ENCODE results near the gene STAMBPL1. TPM values are rescaled to one million over a fixed set of nuclear protein-coding genes. Genes with fewer than 3 reads are reported as not detected.
"Not testable (repeated sequence)": the region's sequence is repeated elsewhere in the genome, so short reads cannot be mapped to it uniquely, and the experiment has no call there.

STAMBPL1 gene
- total RNA-seq, 1 experiment from 2014 or later, result 17.1 TPM

DNA sequence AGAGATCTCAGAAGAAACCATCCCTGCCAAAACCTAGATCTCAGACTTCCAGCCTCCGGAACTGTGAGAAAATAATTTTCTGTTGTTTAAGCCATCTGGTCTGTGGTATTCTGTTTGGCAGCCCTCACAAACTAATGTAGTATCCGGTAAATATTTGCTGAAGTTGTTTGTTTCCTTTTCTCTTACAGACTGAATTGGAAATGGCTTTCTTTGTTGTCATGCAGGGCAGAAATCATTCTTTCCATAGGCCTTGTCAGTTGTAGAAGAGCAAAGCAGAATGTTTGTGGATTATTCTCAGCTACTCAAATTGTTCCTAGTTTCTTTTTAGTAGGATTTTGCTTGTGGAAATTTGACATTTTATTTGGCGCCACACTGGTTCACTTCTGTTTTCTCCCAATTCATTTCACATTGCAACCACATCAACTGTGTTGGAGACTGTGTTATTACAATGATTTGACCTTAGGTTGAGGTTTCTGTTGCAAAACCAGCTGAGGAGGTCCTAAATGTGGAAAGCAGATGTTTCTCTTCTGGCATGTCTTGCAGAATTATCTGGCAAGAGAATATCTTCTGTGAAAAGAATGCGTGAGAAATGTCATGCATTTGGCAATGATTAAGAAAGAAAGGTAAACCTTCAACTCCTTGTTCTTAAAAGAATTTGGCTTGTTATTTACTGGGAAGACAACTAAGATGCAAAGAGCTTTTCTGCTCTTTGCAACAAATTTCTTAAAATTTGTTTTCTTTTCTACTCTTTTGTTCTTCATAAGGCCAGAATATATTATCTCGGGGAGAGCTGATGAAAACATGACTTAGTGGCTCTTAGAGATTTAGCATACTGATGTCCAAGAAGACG lies 46.7 kb downstream of the STAMBPL1 start:
- H3K9me3 ChIP-seq (replicated peaks), result no peaks in the 10 kb centered on the region
- DNase-seq (ENCODE audit: low read depth in 1 of 2, low spot score in 2 of 2), result peak in 1 of 2 experiments; percentile 79
- H3K4me3 ChIP-seq, result no peak overlapping the region
- H3K27me3 ChIP-seq (replicated peaks), result no peaks in the 10 kb centered on the region
- peaks cover 11% of the 10 kb centered on the region for H3K36me3 ChIP-seq
- peak overlapping the region; percentile 85 for H3K27ac ChIP-seq
- H3K4me1 ChIP-seq (replicated peaks), result peaks cover 22% of the 10 kb centered on the region

DNA sequence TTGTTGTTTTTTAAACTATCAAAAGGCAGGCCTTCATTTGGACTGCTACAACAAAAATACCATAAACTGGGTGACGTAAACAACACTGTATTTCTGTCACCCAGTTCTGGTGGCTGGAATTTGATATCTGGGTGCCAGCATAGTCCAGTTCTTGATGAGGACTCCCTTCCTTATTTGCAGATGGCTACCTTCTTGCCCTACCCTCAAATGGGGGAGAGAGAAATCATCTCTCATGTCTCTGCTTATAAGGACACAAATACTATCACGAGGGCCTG lies 47.3 kb downstream of the STAMBPL1 start:
- H3K27me3 ChIP-seq (replicated peaks), result no peaks in the 10 kb centered on the region
- H3K9me3 ChIP-seq (replicated peaks), result no peaks in the 10 kb centered on the region
- peaks cover 24% of the 10 kb centered on the region for H3K4me1 ChIP-seq (replicated peaks)
- DNase-seq (ENCODE audit: low read depth in 1 of 2, low spot score in 2 of 2), result no peak
- no peak overlapping the region for H3K4me3 ChIP-seq
- H3K36me3 ChIP-seq, result peaks cover 11% of the 10 kb centered on the region
- peak overlapping the region; percentile 85 for H3K27ac ChIP-seq

DNA sequence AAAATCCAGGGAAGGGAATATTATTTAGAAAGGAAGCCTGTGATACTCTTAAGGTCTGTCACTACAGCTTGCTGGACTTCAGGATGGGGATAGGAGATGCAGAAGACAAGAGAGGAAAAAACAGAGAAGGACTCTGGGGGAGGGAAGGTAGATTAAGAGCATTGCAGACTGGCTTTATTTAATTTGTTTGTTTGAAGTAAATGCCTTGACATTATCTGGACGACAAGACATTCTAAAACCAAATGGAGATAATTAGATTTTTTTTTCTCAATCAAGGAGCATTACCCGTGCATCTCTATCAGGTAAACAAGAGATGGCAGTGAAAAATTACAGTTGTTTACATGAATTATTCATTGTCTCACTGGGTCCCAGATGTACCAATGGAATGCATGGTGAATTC lies 48.2 kb downstream of the STAMBPL1 start:
- peaks cover 12% of the 10 kb centered on the region for H3K36me3 ChIP-seq
- no peaks in the 10 kb centered on the region for H3K27me3 ChIP-seq (replicated peaks)
- no peak overlapping the region for H3K27ac ChIP-seq
- H3K4me3 ChIP-seq, result no peak overlapping the region
- H3K9me3 ChIP-seq (replicated peaks), result no peaks in the 10 kb centered on the region
- peaks cover 32% of the 10 kb centered on the region for H3K4me1 ChIP-seq (replicated peaks)
- DNase-seq (ENCODE audit: low read depth in 1 of 2, low spot score in 2 of 2), result no peak

DNA sequence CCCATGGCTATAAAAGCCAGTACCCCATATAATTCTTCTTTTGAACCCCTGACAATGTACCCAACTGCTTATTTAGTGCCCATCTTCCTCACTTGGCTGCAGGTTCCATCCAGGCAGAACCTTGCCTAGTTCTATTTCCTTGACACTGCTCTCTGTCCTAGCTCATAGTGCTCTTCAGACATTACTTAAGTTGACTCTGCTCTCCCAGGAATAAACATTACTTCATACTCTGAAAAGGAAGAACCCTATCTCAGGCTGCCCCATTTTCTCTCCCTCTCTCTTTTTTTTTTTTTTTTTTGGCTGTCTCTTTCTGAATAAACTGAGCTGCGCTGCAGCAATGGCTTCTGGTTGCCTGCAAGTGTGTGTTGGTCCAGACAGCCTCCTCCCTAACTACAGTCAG lies 51.5 kb downstream of the STAMBPL1 start:
- Histone ChIP-seq H3K36me3 (peaks cover 38% of the 10 kb centered on the region), H3K9me3 (replicated peaks) (no peaks in the 10 kb centered on the region), H3K4me3 (no peak overlapping the region), H3K4me1 (replicated peaks) (peaks cover 22% of the 10 kb centered on the region), H3K27me3 (replicated peaks) (no peaks in the 10 kb centered on the region), H3K27ac (no peak overlapping the region)
- no peak for DNase-seq (ENCODE audit: low read depth in 1 of 2, low spot score in 2 of 2)

DNA sequence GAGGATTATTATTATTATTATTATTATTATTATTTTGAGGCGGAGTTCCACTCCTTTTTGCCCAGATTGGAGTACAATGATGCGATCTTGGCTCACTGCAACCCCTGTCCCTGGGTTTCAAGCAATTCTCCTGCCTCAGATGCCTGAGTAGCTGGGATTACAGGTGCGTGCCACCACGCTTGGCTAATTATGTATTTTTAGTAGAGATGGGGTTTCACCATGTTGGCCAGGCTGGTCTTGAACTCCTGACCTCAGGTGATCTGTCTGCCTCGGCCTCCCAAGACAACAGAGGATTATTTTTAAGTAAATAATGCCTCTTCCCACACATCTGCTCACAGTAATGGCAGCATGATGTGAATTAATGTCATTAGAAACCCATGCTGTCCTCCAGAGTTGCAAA lies 52.0 kb downstream of the STAMBPL1 start:
- H3K4me3 ChIP-seq; H3K27me3 ChIP-seq (replicated peaks); DNase-seq (ENCODE audit: low read depth in 1 of 2, low spot score in 2 of 2); H3K27ac ChIP-seq; H3K9me3 ChIP-seq (replicated peaks): not testable (repeated sequence)
- Histone ChIP-seq H3K36me3 (peaks cover 43% of the 10 kb centered on the region), H3K4me1 (replicated peaks) (peaks cover 17% of the 10 kb centered on the region)

DNA sequence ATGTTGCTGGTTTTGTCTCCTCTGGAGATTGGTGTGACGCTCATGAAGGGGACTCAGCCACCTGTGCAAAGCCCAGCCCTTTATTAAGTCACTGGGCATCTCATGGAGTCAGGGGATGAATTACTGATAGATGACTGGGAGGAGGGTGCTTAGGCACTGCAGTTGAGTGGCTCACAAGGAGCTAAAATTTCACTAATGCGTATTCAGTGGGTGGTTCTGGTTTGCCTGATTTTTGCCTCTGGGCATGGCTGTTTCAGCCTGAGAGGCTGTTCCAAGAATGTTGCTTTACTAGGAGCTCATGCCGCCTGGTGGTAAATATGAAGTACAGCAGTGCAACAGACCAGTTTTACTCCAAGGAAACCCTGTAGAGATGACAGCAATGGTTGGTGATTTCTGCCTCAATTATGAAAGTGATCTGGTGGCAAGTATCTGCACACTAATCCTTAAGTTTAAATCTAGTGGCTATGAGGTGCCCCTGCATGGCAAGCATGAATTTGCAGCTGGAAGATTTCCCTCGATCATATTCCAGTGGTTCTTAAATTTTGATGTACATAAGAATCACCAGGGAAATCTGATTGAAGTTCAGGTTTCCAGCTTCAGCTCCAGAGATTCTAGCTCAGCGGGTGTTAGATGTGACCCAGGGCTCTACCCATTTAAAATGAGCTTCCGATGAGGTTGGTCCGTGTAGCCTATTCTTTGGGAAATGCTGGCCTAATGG lies 52.7 kb downstream of the STAMBPL1 start:
- H3K36me3 ChIP-seq, result peaks cover 50% of the 10 kb centered on the region
- H3K27ac ChIP-seq, result no peak overlapping the region
- peaks cover 11% of the 10 kb centered on the region for H3K4me1 ChIP-seq (replicated peaks)
- no peaks in the 10 kb centered on the region for H3K27me3 ChIP-seq (replicated peaks)
- H3K4me3 ChIP-seq, result no peak overlapping the region
- H3K9me3 ChIP-seq (replicated peaks), result no peaks in the 10 kb centered on the region
- DNase-seq (ENCODE audit: low read depth in 1 of 2, low spot score in 2 of 2), result peak; percentile 69 to 74

DNA sequence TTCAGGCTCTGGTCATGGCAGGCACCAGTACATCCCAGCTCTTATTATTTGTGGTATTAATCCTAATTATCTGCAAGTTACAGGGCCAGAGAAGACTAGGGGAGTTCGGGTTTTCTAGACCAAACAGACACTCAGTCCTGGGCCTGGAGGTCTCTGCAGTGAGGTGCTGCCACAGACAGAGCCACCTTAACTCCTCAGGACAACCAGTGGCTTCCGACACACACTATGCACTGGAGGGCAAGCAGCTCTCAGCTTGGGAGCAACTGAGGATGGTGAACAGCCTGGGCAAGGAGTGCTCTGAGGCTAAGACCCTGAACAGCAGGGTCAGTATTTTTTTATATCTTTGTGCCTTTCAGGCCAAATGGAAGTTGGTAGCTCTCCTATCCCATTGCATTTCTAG lies 53.5 kb downstream of the STAMBPL1 start:
- Histone ChIP-seq H3K4me3 (no peak overlapping the region), H3K27me3 (replicated peaks) (no peaks in the 10 kb centered on the region), H3K9me3 (replicated peaks) (no peaks in the 10 kb centered on the region), H3K36me3 (peaks cover 58% of the 10 kb centered on the region), H3K4me1 (replicated peaks) (peaks cover 10% of the 10 kb centered on the region), H3K27ac (no peak overlapping the region)
- DNase-seq (ENCODE audit: low read depth in 1 of 2, low spot score in 2 of 2), result peak in 1 of 2 experiments; percentile 11

DNA sequence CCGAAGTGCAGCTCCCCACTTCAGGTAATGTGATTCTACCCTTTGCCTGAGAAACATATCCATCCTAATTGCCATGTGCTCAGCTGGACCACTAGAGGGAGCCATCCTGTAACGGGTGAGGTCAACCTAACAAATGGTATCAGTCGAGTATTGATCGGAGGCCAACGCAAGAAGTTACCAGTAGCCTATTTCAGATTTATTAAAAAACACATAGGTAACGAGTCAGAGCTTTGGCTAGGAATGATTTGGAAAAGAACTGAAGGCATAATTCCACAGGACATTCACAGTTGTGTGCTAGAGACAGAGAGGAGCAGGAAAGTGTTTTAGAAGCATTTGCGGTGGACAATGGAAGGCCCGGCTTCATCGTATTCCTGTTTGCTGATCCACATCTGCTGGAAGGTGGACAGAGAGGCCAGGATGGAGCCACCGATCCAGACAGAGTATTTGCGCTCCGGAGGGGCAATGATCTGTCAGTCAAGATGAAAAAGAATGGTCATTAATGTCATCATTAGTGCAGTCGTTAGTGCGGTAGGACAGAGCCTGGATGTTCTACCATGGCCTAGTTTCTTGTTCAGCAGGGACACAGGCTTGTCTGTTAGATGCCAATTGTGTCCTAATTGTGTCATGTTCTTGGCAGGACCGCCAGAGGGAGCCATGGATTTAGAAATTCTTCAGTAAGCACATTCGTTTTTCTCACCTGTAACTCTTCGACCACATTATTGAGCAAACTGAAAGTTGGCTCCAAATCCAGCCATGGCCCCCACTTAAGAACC lies 55.0 kb downstream of the STAMBPL1 start:
- Histone ChIP-seq H3K4me3 (no peak overlapping the region), H3K36me3 (peaks cover 74% of the 10 kb centered on the region), H3K9me3 (replicated peaks) (no peaks in the 10 kb centered on the region), H3K27me3 (replicated peaks) (no peaks in the 10 kb centered on the region), H3K27ac (no peak overlapping the region), H3K4me1 (replicated peaks) (peaks cover 10% of the 10 kb centered on the region)
- peak; percentile 55 to 61 for DNase-seq (ENCODE audit: low read depth in 1 of 2, low spot score in 2 of 2)

DNA sequence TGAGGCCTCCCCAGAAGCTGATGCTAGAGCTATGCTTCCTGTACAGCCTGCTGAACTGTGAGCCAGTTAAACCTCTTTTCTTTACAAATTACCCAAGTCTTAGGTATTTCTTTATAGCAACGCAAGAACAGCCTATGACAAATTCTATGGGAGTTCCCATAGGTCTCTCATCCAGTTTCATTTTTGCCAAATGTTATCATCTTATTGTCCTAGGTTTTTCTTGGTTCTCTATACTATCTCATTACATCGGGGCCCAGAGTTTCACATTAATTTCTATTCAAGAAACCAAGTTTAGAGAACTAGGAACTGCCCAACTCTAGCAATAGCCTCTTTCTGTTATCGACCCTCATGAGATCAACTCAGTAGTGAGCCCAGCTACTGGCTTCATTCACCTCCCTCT lies 56.6 kb downstream of the STAMBPL1 start:
- no peaks in the 10 kb centered on the region for H3K9me3 ChIP-seq (replicated peaks)
- no peak overlapping the region for H3K4me3 ChIP-seq
- H3K27ac ChIP-seq, result no peak overlapping the region
- H3K4me1 ChIP-seq (replicated peaks), result peaks cover 10% of the 10 kb centered on the region
- no peaks in the 10 kb centered on the region for H3K27me3 ChIP-seq (replicated peaks)
- peaks cover 89% of the 10 kb centered on the region for H3K36me3 ChIP-seq
- DNase-seq (ENCODE audit: low read depth in 1 of 2, low spot score in 2 of 2), result no peak

DNA sequence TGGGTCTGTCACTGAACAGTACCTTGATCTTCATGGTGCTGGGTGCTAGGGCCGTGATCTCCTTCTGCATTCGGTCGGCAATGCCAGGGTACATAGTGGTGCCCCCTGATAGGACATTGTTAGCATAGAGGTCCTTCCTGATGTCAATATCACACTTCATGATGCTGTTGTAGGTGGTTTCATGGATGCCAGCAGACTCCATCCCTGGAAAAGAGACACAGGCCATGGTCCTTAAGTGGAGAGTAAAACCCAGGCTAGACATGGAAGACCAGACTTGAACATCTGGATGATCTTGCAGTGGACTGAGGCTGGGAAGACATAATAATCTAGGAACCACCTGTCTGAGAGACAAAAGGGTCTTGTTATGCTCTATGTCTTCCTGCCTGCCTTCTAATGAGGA lies 58.0 kb downstream of the STAMBPL1 start:
- H3K27ac ChIP-seq, result no peak overlapping the region
- H3K4me3 ChIP-seq, result no peak overlapping the region
- no peaks in the 10 kb centered on the region for H3K27me3 ChIP-seq (replicated peaks)
- no peaks in the 10 kb centered on the region for H3K9me3 ChIP-seq (replicated peaks)
- no peak for DNase-seq (ENCODE audit: low read depth in 1 of 2, low spot score in 2 of 2)
- H3K36me3 ChIP-seq, result peaks cover 100% of the 10 kb centered on the region
- H3K4me1 ChIP-seq (replicated peaks), result peaks cover under 1% of the 10 kb centered on the region; the same call in 1 of the 2 replicates

DNA sequence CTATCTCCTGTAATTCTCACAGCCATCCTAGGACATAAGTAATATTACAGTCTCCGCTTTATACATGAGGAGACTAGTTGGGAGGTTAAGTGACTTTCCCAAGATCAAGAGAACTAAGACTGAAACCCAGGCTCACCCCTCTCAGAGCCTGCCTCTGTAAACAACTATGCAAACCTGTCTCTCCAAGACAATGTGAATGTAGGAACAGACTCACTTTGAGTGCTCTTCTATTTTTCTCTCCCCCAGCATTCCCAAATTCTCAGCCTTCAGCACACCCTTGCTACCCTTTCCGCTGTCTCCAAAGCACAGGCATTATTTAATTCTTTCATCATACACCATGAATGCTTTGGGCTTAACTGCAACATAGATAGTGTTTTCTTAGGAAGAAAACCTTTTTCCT lies 58.9 kb downstream of the STAMBPL1 start:
- no peaks in the 10 kb centered on the region for H3K9me3 ChIP-seq (replicated peaks)
- H3K36me3 ChIP-seq, result peaks cover 100% of the 10 kb centered on the region
- no peak overlapping the region for H3K27ac ChIP-seq
- no peaks in the 10 kb centered on the region for H3K27me3 ChIP-seq (replicated peaks)
- H3K4me1 ChIP-seq (replicated peaks), result no peaks in the 10 kb centered on the region
- no peak for DNase-seq (ENCODE audit: low read depth in 1 of 2, low spot score in 2 of 2)
- H3K4me3 ChIP-seq, result no peak overlapping the region

DNA sequence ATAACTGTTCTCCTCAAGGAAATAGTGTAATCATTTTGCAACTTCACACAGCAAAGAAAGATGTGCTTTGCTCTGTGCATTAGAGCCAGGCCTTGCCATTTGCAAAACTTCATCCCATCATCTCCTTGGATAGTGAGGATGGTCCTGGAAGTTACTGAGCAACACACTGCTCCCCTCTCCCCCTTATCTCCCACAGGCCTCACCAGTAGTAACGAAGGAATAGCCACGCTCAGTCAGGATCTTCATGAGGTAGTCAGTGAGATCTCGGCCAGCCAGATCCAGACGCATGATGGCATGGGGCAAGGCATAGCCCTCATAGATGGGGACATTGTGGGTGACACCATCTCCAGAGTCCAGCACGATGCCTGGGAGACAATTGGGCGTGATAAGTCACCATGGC lies 61.0 kb downstream of the STAMBPL1 start:
- Histone ChIP-seq H3K27me3 (replicated peaks) (no peaks in the 10 kb centered on the region), H3K4me3 (no peak overlapping the region), H3K27ac (no peak overlapping the region), H3K9me3 (replicated peaks) (no peaks in the 10 kb centered on the region), H3K36me3 (peaks cover 100% of the 10 kb centered on the region), H3K4me1 (replicated peaks) (no peaks in the 10 kb centered on the region)
- no peak for DNase-seq (ENCODE audit: low read depth in 1 of 2, low spot score in 2 of 2)

DNA sequence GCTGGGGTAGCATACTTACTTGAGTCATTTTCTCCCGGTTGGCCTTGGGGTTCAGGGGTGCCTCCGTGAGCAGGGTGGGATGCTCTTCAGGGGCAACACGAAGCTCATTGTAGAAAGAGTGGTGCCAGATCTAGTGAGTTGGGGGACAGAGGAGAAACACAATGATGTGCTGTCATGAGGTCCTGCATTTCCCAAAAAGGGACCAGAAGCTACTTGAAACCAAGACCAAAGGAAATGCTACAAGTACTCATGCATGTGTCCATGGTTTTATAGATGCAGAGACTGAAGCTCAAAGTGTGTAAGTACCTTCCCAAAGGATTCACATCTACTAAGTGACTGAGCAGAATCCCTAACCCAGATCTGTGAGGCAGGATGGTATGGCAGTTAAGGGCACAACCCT lies 63.7 kb downstream of the STAMBPL1 start:
- Histone ChIP-seq H3K4me1 (replicated peaks) (no peaks in the 10 kb centered on the region), H3K4me3 (no peak overlapping the region), H3K36me3 (peaks cover 97% of the 10 kb centered on the region), H3K27ac (no peak overlapping the region), H3K27me3 (replicated peaks) (no peaks in the 10 kb centered on the region), H3K9me3 (replicated peaks) (no peaks in the 10 kb centered on the region)
- DNase-seq (ENCODE audit: low read depth in 1 of 2, low spot score in 2 of 2), result no peak

DNA sequence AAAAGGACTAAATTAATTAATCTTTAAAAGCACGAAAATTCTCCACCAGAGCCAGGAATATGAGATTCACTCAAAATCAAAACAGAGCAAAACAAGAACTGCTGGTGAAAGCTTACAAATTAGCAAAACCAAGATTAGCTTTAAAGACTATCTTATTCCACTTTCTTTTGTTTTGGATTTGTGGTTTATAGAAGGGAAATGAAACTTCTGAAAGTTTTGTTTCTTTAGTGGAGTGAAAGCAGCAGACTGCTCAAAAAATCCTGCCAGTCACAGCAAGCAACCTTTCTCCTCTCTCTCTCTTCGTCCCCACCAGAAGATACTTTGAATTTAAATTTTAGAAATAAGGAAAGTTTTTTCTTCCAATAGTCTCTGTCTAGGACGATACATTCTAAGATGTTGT lies 64.8 kb downstream of the STAMBPL1 start:
- H3K36me3 ChIP-seq, result peaks cover 90% of the 10 kb centered on the region
- H3K27ac ChIP-seq, result no peak overlapping the region
- no peaks in the 10 kb centered on the region for H3K27me3 ChIP-seq (replicated peaks)
- H3K9me3 ChIP-seq (replicated peaks), result no peaks in the 10 kb centered on the region
- H3K4me3 ChIP-seq, result no peak overlapping the region
- peaks cover 7% of the 10 kb centered on the region for H3K4me1 ChIP-seq (replicated peaks)
- no peak for DNase-seq (ENCODE audit: low read depth in 1 of 2, low spot score in 2 of 2)
